ENCODE measurements around the gene GSX2. TPM values are rescaled to one million over a fixed set of nuclear protein-coding genes. Genes with fewer than 3 reads are reported as not detected.

GSX2 gene
- total and polyA plus RNA-seq, 2 of the 13 experiments (the other 11 are each of a cell fraction or from before 2014, with no cell fraction given) = not detected

GRCh38 chr4:54082168-54082567, 17.8 kb upstream of the GSX2 start (continued):
- no peak for TF ChIP-seq SRSF9 (IDR thresholded peaks at IDR 0.05; ENCODE audit: borderline replicate concordance, insufficient read depth, low read depth, low read length, poor library complexity, severe bottlenecking)
- TF ChIP-seq SP2 (CRISPR knock-in tag; IDR thresholded peaks at IDR 0.05) = no peak
- TF ChIP-seq PCBP2 (optimal IDR thresholded peaks at IDR 0.05; ENCODE audit: low read depth, low read length, poor library complexity, severe bottlenecking) = no peak
- no peak for TF ChIP-seq REPIN1 (CRISPR knock-in tag; IDR thresholded peaks at IDR 0.05; ENCODE audit: borderline replicate concordance, low read depth)
- TF ChIP-seq POLR2A (IDR thresholded peaks at IDR 0.05; ENCODE audit: insufficient read depth in 1 of 2, low read depth in 2 of 2, low read length in 2 of 2) = no peak
- TF ChIP-seq KAT8 (CRISPR knock-in tag; IDR thresholded peaks at IDR 0.05) = peak; percentile 61
- TF ChIP-seq ZNF781 (CRISPR knock-in tag; IDR thresholded peaks at IDR 0.05; ENCODE audit: borderline replicate concordance, not compliant biosample characterization) = no peak
- TF ChIP-seq ZNF17 (CRISPR knock-in tag; IDR thresholded peaks at IDR 0.05) = no peak
- TF ChIP-seq ZNF816 (CRISPR knock-in tag; IDR thresholded peaks at IDR 0.05; ENCODE audit: borderline replicate concordance) = no peak
- no peak for TF ChIP-seq ZBTB1 (CRISPR knock-in tag; IDR thresholded peaks at IDR 0.05; ENCODE audit: borderline replicate concordance)
- TF ChIP-seq HES4 (CRISPR knock-in tag; IDR thresholded peaks at IDR 0.05; ENCODE audit: borderline replicate concordance) = no peak
- TF ChIP-seq DR1 (CRISPR knock-in tag; IDR thresholded peaks at IDR 0.05) = no peak
- TF ChIP-seq ZNF7 (CRISPR knock-in tag; IDR thresholded peaks at IDR 0.05) = no peak
- TF ChIP-seq ZBTB20 (CRISPR knock-in tag; IDR thresholded peaks at IDR 0.05; ENCODE audit: borderline replicate concordance, low read depth) = peak; percentile 94
- no peak for TF ChIP-seq ISX (CRISPR knock-in tag; conservative IDR thresholded peaks at IDR 0.05)
- no peak for TF ChIP-seq YEATS2 (CRISPR knock-in tag; IDR thresholded peaks at IDR 0.05; ENCODE audit: borderline replicate concordance)
- no peak for TF ChIP-seq RFX5 (IDR thresholded peaks at IDR 0.05; ENCODE audit: low read depth, low read length)
- 0 out of 2 replicates have a peak, but pooled peaks have one; percentile 36 for TF ChIP-seq MBD4 (IDR thresholded peaks at IDR 0.05; ENCODE audit: borderline replicate concordance, low read length)
- no peak for TF ChIP-seq ZNF256 (CRISPR knock-in tag; conservative IDR thresholded peaks at IDR 0.05)
- TF ChIP-seq ZNF451 (CRISPR knock-in tag; IDR thresholded peaks at IDR 0.05) = no peak
- no peak for TF ChIP-seq PLRG1 (conservative IDR thresholded peaks at IDR 0.05)
- TF ChIP-seq AHR (CRISPR knock-in tag; IDR thresholded peaks at IDR 0.05) = no peak
- no peak for TF ChIP-seq ZNF362 (CRISPR knock-in tag; IDR thresholded peaks at IDR 0.05; ENCODE audit: borderline replicate concordance)
- TF ChIP-seq PATZ1 (CRISPR knock-in tag; IDR thresholded peaks at IDR 0.05) = no peak
- TF ChIP-seq HNF4A (CRISPR knock-in tag; IDR thresholded peaks at IDR 0.05) = 0 out of 2 replicates have a peak, but pooled peaks have one; percentile 16
- no peak for TF ChIP-seq ZBTB37 (CRISPR knock-in tag; IDR thresholded peaks at IDR 0.05)
- peak; percentile 50; the same call in 1 of the 2 replicates for TF ChIP-seq TARDBP (CRISPR knock-in tag; IDR thresholded peaks at IDR 0.05)
- TF ChIP-seq ZFP62 (CRISPR knock-in tag; IDR thresholded peaks at IDR 0.05) = no peak

All from HepG2 (cell line).